Osteocyte (in vitro differentiated cells): ENCODE data around the gene DEAF1. TPM values are rescaled to one million over a fixed set of nuclear protein-coding genes. Genes with fewer than 3 reads are reported as not detected.

Experiments used
- DNase-seq: peaks from one replicate; pipeline ENCODE4 v3.0.0; 2021; ENCODE audit warnings: mixed read lengths; ENCODE audit not compliant: unreplicated experiment; ENCODE audit errors: extremely low spot score
- H3K27ac Mint-ChIP-seq: one replicate; pipeline ENCODE4 v1.8.0; 2021; ENCODE audit warnings: mild to moderate bottlenecking, mixed read lengths; ENCODE audit not compliant: unreplicated experiment
- H3K27me3 Mint-ChIP-seq: one replicate; pipeline ENCODE4 v1.8.0; 2021; ENCODE audit warnings: mixed read lengths; ENCODE audit not compliant: unreplicated experiment
- H3K36me3 Mint-ChIP-seq: one replicate; pipeline ENCODE4 v1.8.0; 2021; ENCODE audit warnings: mixed read lengths; ENCODE audit not compliant: unreplicated experiment
- H3K4me1 Mint-ChIP-seq: one replicate; pipeline ENCODE4 v1.8.0; 2021; ENCODE audit warnings: mixed read lengths; ENCODE audit not compliant: unreplicated experiment
- H3K4me3 Mint-ChIP-seq: one replicate; pipeline ENCODE4 v1.8.0; 2021; ENCODE audit warnings: mild to moderate bottlenecking, moderate library complexity, mixed read lengths; ENCODE audit not compliant: unreplicated experiment
- H3K9me3 Mint-ChIP-seq: one replicate; pipeline ENCODE4 v1.8.0; 2021; ENCODE audit warnings: mixed read lengths; ENCODE audit not compliant: unreplicated experiment
- CTCF ChIP-seq: fragments of 200-600 bp; sonication (generic); IDR thresholded peaks from 2 replicates; pipeline ENCODE4 v1.5.0; 2021; ENCODE audit warnings: antibody characterized with exemption, mild to moderate bottlenecking, moderate library complexity
- total RNA-seq: library from RNA; stranded (reverse); gene quantifications from 2 replicates; pipeline ENCODE4 v1.2.1, GENCODE V29; 2021

The DEAF1 gene
- total RNA-seq, 1 donor from 2014 or later, result 113 TPM

GRCh38 chr11:612201-612960 is 82.6 kb downstream of the DEAF1 start:
- Mint-ChIP-seq H3K36me3 (peaks cover 16% of the 10 kb centered on the region), H3K9me3 (no peaks in the 10 kb centered on the region), H3K27ac (no peak overlapping the region), H3K4me3 (no peak overlapping the region), H3K4me1 (peaks cover 10% of the 10 kb centered on the region), H3K27me3 (no peaks in the 10 kb centered on the region)
- TF ChIP-seq CTCF, result peak; percentile 21
- peak; percentile 77 for DNase-seq

GRCh38 chr11:611001-611996 is 83.7 kb downstream of the DEAF1 start:
- Mint-ChIP-seq H3K36me3 (peaks cover 24% of the 10 kb centered on the region), H3K27ac (no peak overlapping the region), H3K27me3 (no peaks in the 10 kb centered on the region), H3K4me1 (peaks cover 10% of the 10 kb centered on the region), H3K4me3 (no peak overlapping the region), H3K9me3 (no peaks in the 10 kb centered on the region)
- DNase-seq, result no peak
- TF ChIP-seq CTCF, result no peak

GRCh38 chr11:610146-610801 is 84.7 kb downstream of the DEAF1 start:
- no peaks in the 10 kb centered on the region for H3K9me3 Mint-ChIP-seq
- peaks cover 24% of the 10 kb centered on the region for H3K36me3 Mint-ChIP-seq
- no peak for TF ChIP-seq CTCF
- H3K4me1 Mint-ChIP-seq, result peaks cover 5% of the 10 kb centered on the region
- no peak overlapping the region for H3K4me3 Mint-ChIP-seq
- H3K27me3 Mint-ChIP-seq, result no peaks in the 10 kb centered on the region
- DNase-seq, result no peak
- no peak overlapping the region for H3K27ac Mint-ChIP-seq

- no peak overlapping the region for H3K27ac Mint-ChIP-seq
- DNase-seq, result no peak
- no peaks in the 10 kb centered on the region for H3K27me3 Mint-ChIP-seq
- H3K4me3 Mint-ChIP-seq, result no peak overlapping the region
- no peak for TF ChIP-seq CTCF
- peaks cover 28% of the 10 kb centered on the region for H3K36me3 Mint-ChIP-seq
- no peaks in the 10 kb centered on the region for H3K9me3 Mint-ChIP-seq
- H3K4me1 Mint-ChIP-seq, result peaks cover 2% of the 10 kb centered on the region
Measured at GRCh38 chr11:609341-609811, 85.6 kb downstream of the DEAF1 start.
